AG10803 (cell line): ENCODE data around the gene PCDH9.

Experiments
- DNase-seq: peaks from one replicate; pipeline ENCODE4 v3.0.0; 2010; ENCODE audit warnings: low read depth
- H3K4me3 ChIP-seq: 2 replicates; pipeline ENCODE4 v1.5.1; 2011; ENCODE audit warnings: mild to moderate bottlenecking, low read length, control low read depth
- TF ChIP-seq, protein P1 (sequence below): conservative IDR thresholded peaks from 2 replicates; pipeline ENCODE4 v1.5.1; 2011; ENCODE audit warnings: mild to moderate bottlenecking, low read length, control low read depth, inconsistent platforms

PCDH9 gene

GRCh38 chr13:66440938-66441337, 789.2 kb downstream of the PCDH9 start:
- DNase-seq: no peak
- H3K4me3 ChIP-seq: no peak overlapping the region
- TF ChIP-seq, protein P1, sequence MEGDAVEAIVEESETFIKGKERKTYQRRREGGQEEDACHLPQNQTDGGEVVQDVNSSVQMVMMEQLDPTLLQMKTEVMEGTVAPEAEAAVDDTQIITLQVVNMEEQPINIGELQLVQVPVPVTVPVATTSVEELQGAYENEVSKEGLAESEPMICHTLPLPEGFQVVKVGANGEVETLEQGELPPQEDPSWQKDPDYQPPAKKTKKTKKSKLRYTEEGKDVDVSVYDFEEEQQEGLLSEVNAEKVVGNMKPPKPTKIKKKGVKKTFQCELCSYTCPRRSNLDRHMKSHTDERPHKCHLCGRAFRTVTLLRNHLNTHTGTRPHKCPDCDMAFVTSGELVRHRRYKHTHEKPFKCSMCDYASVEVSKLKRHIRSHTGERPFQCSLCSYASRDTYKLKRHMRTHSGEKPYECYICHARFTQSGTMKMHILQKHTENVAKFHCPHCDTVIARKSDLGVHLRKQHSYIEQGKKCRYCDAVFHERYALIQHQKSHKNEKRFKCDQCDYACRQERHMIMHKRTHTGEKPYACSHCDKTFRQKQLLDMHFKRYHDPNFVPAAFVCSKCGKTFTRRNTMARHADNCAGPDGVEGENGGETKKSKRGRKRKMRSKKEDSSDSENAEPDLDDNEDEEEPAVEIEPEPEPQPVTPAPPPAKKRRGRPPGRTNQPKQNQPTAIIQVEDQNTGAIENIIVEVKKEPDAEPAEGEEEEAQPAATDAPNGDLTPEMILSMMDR: no peak

DNA sequence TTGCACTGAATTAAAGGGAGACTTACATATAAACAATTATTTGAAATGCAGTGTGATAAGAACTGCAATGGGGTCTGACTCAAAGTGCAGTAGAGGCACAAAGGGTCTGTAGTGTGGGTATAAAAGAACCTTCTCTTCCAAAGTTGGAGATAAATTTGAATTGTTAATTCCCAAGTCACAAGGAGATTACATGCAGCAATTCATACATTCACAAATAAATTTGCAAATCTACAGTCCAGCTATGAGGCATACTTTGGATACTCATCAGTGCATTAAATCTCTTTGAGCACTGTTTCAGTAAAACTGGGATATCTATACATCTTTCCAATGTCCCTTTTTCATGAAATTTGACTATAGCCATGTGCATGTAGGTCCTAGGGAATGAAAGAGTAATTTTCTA, 799.4 kb downstream of the PCDH9 start:
- no peak for DNase-seq
- H3K4me3 ChIP-seq: no peak overlapping the region
- TF ChIP-seq, protein P1: no peak

- TF ChIP-seq, protein P1: no peak
- H3K4me3 ChIP-seq: no peak overlapping the region
- DNase-seq: no peak
Measured at GRCh38 chr13:66430269-66430668, 799.9 kb downstream of the PCDH9 start.

DNA sequence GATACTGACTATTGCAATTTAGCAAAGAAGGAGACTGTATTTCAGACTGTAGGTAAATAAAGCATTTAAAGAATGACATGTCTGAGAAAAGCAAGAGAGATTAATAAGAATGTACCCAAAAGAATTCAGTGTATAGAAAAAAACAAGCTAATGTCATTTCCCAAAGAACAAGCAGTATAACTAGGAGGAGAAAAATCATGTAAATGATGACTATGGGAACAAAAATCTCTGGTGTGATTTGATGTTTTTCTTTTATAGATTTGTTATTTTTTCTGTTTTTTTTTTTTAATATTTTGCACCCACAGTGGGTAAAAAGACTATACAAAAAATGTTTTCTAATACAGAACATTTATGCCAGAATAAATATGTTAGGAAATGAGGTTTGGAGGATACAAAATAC, 801.0 kb downstream of the PCDH9 start:
- TF ChIP-seq, protein P1: no peak
- DNase-seq: no peak
- H3K4me3 ChIP-seq: no peak overlapping the region

- TF ChIP-seq, protein P1: no peak
- H3K4me3 ChIP-seq: no peak overlapping the region
- no peak for DNase-seq
Measured at GRCh38 chr13:66427458-66427861, 802.7 kb downstream of the PCDH9 start.

- no peak for DNase-seq
- no peak overlapping the region for H3K4me3 ChIP-seq
- TF ChIP-seq, protein P1: no peak
Measured at GRCh38 chr13:66425741-66426140, 804.4 kb downstream of the PCDH9 start.

DNA sequence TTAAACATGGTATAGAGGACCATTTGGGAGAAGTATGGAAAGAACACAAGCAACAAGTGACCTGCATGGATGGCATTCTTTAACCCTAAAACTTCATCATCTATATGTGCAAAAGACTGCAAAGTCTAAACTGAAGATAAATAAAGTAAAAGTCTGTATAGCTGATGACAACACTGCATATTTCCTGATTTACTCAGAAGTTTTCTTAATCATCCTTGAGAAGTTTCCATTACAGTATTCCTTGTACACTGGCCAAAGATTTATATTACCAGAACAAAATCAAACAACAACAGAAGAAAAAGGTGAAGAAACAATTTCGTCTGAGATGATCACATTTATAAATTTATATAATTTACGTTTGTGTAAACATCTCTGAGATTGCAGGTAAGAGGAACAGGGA, 805.7 kb downstream of the PCDH9 start:
- TF ChIP-seq, protein P1: no peak
- H3K4me3 ChIP-seq: no peak overlapping the region
- peak; percentile 4 for DNase-seq
